Right lobe of liver (tissue), 4 donors: ENCODE measurements around the gene PATZ1.

ENCODE experiments used
- CTCF ChIP-seq, 4 donors: fragments of 200-600 bp in 3 of 4; fragments of 450-650 bp in 1 of 4; IDR thresholded peaks; one replicate each; pipeline versions ENCODE4 v1.5.1 to v1.8.0; 2016 to 2022; ENCODE audit warnings: antibody characterized with exemption in 4 of 4, mild to moderate bottlenecking in 2 of 4
- POLR2A ChIP-seq: fragments of 450-650 bp; IDR thresholded peaks from one replicate; pipeline ENCODE4 v1.6.1; 2017; ENCODE audit warnings: antibody characterized with exemption, mild to moderate bottlenecking
- donor health status: DM: no; HTN: no; CAD: no.
- donor health status: DM: no; HTN: no; CAD: no.
- donor health status: DM: no; HTN: yes; CAD: no.

- TF ChIP-seq CTCF (IDR thresholded peaks at IDR 0.05) (no peak), POLR2A (no peak)
These were observed 13.3 kb downstream of the PATZ1 start for GRCh38 chr22:31332886-31333285.
